GM10266 (cell line): Measurements from ENCODE around the gene TNFAIP8.

Experiments
- DNase-seq: peaks from one replicate; pipeline ENCODE4 v3.0.0; 2012; ENCODE audit errors: extremely low spot score
- CTCF ChIP-seq: IDR thresholded peaks from 2 replicates; pipeline ENCODE4 v1.5.1; 2012; ENCODE audit warnings: mild to moderate bottlenecking, low read depth; ENCODE audit not compliant: control insufficient read depth, insufficient read depth; ENCODE audit errors: missing control alignments

The TNFAIP8 gene

GRCh38 chr5:119387945-119388618, 32.3 kb downstream of the TNFAIP8 start:
- TF ChIP-seq CTCF: no peak
- DNase-seq: no peak

GRCh38 chr5:119388619-119389190, 32.9 kb downstream of the TNFAIP8 start:
- no peak for TF ChIP-seq CTCF
- no peak for DNase-seq

GRCh38 chr5:119389288-119390030, 33.6 kb downstream of the TNFAIP8 start:
- no peak for DNase-seq
- no peak for TF ChIP-seq CTCF

- TF ChIP-seq CTCF: no peak
Observed at GRCh38 chr5:119390404-119390803, 34.6 kb downstream of the TNFAIP8 start.

GRCh38 chr5:119393201-119393691, 37.4 kb downstream of the TNFAIP8 start:
- no peak for TF ChIP-seq CTCF
- no peak for DNase-seq

More at GRCh38 chr5:119390404-119390803, 34.6 kb downstream of the TNFAIP8 start:
- no peak for DNase-seq

GRCh38 chr5:119393746-119394145, 37.9 kb downstream of the TNFAIP8 start:
- no peak for TF ChIP-seq CTCF
- no peak for DNase-seq
